Measurements from ENCODE around the gene CSMD2.

DNA sequence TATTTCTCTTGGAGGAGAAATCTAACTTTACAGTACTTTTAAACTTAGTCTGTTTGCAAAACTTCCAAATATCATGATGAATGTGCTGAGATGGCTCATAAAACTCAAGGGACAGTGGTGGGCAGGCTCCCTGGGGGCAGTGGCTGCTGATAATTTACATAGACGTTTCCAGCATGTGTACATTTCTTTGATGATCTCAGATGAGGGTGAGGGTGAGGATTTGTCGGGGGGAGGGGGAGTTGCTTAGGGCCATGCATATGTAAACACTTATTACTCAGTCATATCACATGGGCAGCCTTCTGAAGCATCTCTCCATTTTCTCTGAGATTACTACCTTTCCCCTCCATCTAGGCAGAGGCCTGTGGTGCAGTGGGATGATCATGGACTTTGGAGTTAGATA is 454.1 kb downstream of the CSMD2 start:
- TF ChIP-seq, protein P1, sequence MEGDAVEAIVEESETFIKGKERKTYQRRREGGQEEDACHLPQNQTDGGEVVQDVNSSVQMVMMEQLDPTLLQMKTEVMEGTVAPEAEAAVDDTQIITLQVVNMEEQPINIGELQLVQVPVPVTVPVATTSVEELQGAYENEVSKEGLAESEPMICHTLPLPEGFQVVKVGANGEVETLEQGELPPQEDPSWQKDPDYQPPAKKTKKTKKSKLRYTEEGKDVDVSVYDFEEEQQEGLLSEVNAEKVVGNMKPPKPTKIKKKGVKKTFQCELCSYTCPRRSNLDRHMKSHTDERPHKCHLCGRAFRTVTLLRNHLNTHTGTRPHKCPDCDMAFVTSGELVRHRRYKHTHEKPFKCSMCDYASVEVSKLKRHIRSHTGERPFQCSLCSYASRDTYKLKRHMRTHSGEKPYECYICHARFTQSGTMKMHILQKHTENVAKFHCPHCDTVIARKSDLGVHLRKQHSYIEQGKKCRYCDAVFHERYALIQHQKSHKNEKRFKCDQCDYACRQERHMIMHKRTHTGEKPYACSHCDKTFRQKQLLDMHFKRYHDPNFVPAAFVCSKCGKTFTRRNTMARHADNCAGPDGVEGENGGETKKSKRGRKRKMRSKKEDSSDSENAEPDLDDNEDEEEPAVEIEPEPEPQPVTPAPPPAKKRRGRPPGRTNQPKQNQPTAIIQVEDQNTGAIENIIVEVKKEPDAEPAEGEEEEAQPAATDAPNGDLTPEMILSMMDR (IDR thresholded peaks at IDR 0.05; ENCODE audit: low read depth, low read length) = no peak
- TF ChIP-seq EZH2phosphoT487 (IDR thresholded peaks at IDR 0.05; ENCODE audit: low read depth) = no peak
